Spleen (tissue), 11 donors: ENCODE data around the gene CISH. TPM values are rescaled to one million over a fixed set of nuclear protein-coding genes. Genes with fewer than 3 reads are reported as not detected.

Experiments used
- DNase-seq: peaks from one replicate; pipeline ENCODE4 v3.0.0-alpha.2; 2020
- H3K27ac ChIP-seq, 8 donors: fragments of 200-600 bp; sonication (generic) in 7 of 8; 1 replicate in 4 of 8; 2 replicates in 4 of 8; pipeline versions ENCODE4 v1.5.0 to v1.8.0; 2016 to 2021; ENCODE audit warnings: inconsistent platforms in 4 of 8, mild to moderate bottlenecking in 4 of 8, moderate library complexity in 1 of 8
- H3K27me3 ChIP-seq, 7 donors: fragments of 200-600 bp; sonication (generic) in 6 of 7; replicated peaks in 1 of 7; 1 replicate in 4 of 7; 2 replicates in 3 of 7; pipeline versions ENCODE4 v1.5.0 to v1.8.0; 2016 to 2021; ENCODE audit warnings: inconsistent platforms in 3 of 7, mild to moderate bottlenecking in 1 of 7
- H3K36me3 ChIP-seq, 6 donors: fragments of 200-600 bp; sonication (generic) in 5 of 6; 1 replicate in 4 of 6; 2 replicates in 2 of 6; pipeline versions ENCODE4 v1.5.0 to v1.8.0; 2016 to 2021; ENCODE audit warnings: inconsistent platforms in 2 of 6
- H3K4me1 ChIP-seq, 6 donors: fragments of 200-600 bp; sonication (generic) in 5 of 6; 1 replicate in 3 of 6; 2 replicates in 3 of 6; pipeline versions ENCODE4 v1.5.0 to v1.8.0; 2016 to 2021; ENCODE audit warnings: inconsistent platforms in 3 of 6
- H3K4me3 ChIP-seq, 8 donors: fragments of 200-600 bp; sonication (generic) in 7 of 8; 1 replicate in 4 of 8; 2 replicates in 4 of 8; pipeline versions ENCODE4 v1.5.0 to v1.8.0; 2016 to 2021; ENCODE audit warnings: inconsistent platforms in 4 of 8, mild to moderate bottlenecking in 4 of 8, moderate library complexity in 2 of 8
- H3K9me3 ChIP-seq, 8 donors: fragments of 200-600 bp; sonication (generic) in 7 of 8; 1 replicate in 4 of 8; 2 replicates in 4 of 8; pipeline versions ENCODE4 v1.5.0 to v1.8.0; 2016 to 2021; ENCODE audit warnings: inconsistent platforms in 4 of 8
- POLR2A ChIP-seq, 3 donors: fragments of 450-650 bp; IDR thresholded peaks; one replicate each; pipeline ENCODE4 v1.5.1; 2017; ENCODE audit warnings: antibody characterized with exemption in 3 of 3, mild to moderate bottlenecking in 1 of 3
- POLR2AphosphoS5 ChIP-seq, 3 donors: sonication (generic); formaldehyde crosslinking; IDR thresholded peaks; one replicate each; pipeline ENCODE4 v1.5.1; 2017; ENCODE audit warnings: antibody characterized with exemption in 3 of 3
- WGBS, 5 donors: extraction: QIAGEN DNeasy Blood & Tissue Kit in 3 of 5; methylation state at CpG; one replicate each; pipeline versions ENCODE4 v1.1.5 to v1.1.7; 2013 to 2018; 5-methylcytosine and 5-hydroxymethylcytosine counted together
- intact Hi-C: fragments of 100-400 bp; cut with DNase I; formaldehyde crosslinking; loops from one replicate; pipeline ENCODE4 v1.15.0; 2023; ENCODE audit warnings: low total_unique reads
- polyA plus RNA-seq, 3 donors: library from polyadenylated mRNA; stranded (reverse); fragments of 200-250 nt; gene quantifications; one replicate each; pipeline ENCODE4 v1.2.1, GENCODE V29; 2013
- total RNA-seq, 7 donors: library from RNA; depleted of rRNA in 3 of 7; stranded (reverse); fragments of >200 nt in 3 of 7; fragmentation: NEBNext Ultra II Directional in 4 of 7; extraction: Animal tissue kit (Norgen Biotek cat#: 25700) in 4 of 7; gene quantifications; one replicate each; pipeline versions ENCODE4 v1.1.0 to v1.2.1, GENCODE V29; 2016 to 2021
- TF ChIP-seq, protein P1 (sequence below), 11 experiments: fragments of 200-600 bp in 7 of 11; fragments of 450-650 bp in 4 of 11; sonication (generic) in 4 of 11; IDR thresholded peaks in 8 of 11; conservative IDR thresholded peaks in 3 of 11; 1 replicate in 7 of 11; 2 replicates in 4 of 11; pipeline versions ENCODE4 v1.4.0 to v1.8.0; 2016 to 2021; ENCODE audit warnings: antibody characterized with exemption in 11 of 11, inconsistent platforms in 4 of 11, mild to moderate bottlenecking in 1 of 11
- donor health status: healthy with polysubstance abuse.
- donor health status: DM: no; HTN: no; CAD: no; lungs with moderate emphysema.
- donor health status: DM: no; HTN: no; CAD: no.
- donor health status: Bipolar disorder and iron deficiency.
- donor health status: healthy.
- donor health status: DM: no; HTN: no; CAD: no.
- donor health status: DM: yes; HTN: yes; CAD: no.

Gene CISH
- total and polyA plus RNA-seq, 10 donors, result 2.9 to 23.6 (median 11.0) TPM

GRCh38 chr3:50591196-50591741 is 20.3 kb downstream of the CISH start:
- H3K4me3 ChIP-seq, result peak overlapping the region in 1 of 8 donors; percentile 58
- H3K27me3 ChIP-seq, result no peaks in the 10 kb centered on the region
- peaks cover 5 to 58% (median 42%) of the 10 kb centered on the region in 6 donors for H3K4me1 ChIP-seq
- no peaks in the 10 kb centered on the region for H3K36me3 ChIP-seq
- DNase-seq, result peak; percentile 80
- H3K9me3 ChIP-seq, result no peaks in the 10 kb centered on the region
- intact Hi-C loops, result no loop called here
- 38 to 68% (median 58%) methylated on average over 6 to 9 of the region's 9 CpGs for WGBS, 5 donors
- H3K27ac ChIP-seq, result peak overlapping the region; percentile 73 to 98 (median 96)
- TF ChIP-seq POLR2A (IDR thresholded peaks at IDR 0.05), result no peak
- TF ChIP-seq, protein P1, sequence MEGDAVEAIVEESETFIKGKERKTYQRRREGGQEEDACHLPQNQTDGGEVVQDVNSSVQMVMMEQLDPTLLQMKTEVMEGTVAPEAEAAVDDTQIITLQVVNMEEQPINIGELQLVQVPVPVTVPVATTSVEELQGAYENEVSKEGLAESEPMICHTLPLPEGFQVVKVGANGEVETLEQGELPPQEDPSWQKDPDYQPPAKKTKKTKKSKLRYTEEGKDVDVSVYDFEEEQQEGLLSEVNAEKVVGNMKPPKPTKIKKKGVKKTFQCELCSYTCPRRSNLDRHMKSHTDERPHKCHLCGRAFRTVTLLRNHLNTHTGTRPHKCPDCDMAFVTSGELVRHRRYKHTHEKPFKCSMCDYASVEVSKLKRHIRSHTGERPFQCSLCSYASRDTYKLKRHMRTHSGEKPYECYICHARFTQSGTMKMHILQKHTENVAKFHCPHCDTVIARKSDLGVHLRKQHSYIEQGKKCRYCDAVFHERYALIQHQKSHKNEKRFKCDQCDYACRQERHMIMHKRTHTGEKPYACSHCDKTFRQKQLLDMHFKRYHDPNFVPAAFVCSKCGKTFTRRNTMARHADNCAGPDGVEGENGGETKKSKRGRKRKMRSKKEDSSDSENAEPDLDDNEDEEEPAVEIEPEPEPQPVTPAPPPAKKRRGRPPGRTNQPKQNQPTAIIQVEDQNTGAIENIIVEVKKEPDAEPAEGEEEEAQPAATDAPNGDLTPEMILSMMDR (IDR thresholded peaks at IDR 0.05 in 8 of 11, conservative IDR thresholded peaks at IDR 0.05 in 3 of 11), result peak in 2 of 11 experiments; percentile 3 to 18

DNA sequence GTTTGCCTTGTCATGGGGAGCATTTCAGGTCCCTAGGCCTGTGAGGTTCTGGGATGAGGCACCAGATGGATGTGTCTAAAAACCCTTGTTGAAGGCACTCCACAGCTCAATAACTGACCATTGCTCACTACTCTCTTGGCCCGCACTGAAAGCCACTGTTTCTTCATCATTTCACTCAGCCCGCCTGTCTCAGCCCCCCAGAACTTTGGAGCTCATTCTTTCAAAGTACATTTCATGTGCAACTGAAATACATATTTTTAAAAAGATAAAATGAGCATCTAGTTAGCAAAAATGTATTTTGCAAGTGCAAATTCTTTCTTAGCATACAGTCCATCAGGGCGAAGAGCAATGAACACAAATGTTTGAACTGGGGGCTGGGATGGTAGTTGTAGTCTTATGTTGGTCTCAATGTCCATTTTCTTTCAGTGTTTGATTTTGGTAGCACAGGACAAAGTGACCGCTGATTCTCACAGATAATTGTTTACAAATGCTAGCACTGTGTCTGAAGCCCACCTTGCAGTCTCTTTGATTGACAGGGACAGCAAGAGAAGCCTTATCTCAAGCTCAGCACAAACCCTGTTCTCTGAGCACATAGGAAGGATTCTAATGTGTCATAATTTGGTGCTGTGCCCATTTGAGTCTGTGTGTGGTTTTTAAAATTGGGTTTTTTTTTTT is 22.7 kb downstream of the CISH start:
- TF ChIP-seq POLR2AphosphoS5 (IDR thresholded peaks at IDR 0.05), result no peak
- WGBS, 5 donors, result 77 to 92% (median 85%) methylated on average over 4 of the region's 4 CpGs
- H3K4me1 ChIP-seq, result peaks cover 5 to 62% (median 42%) of the 10 kb centered on the region in 6 donors
- H3K9me3 ChIP-seq, result no peaks in the 10 kb centered on the region
- no peaks in the 10 kb centered on the region for H3K27me3 ChIP-seq
- intact Hi-C loops, result no loop called here
- H3K27ac ChIP-seq, result peak overlapping the region in 5 of 8 donors; percentile 3 to 62 (median 22)
- H3K4me3 ChIP-seq, result no peak overlapping the region
- no peak for DNase-seq
- H3K36me3 ChIP-seq, result peaks cover 0 to 10% (median 0%) of the 10 kb centered on the region in 6 donors

DNA sequence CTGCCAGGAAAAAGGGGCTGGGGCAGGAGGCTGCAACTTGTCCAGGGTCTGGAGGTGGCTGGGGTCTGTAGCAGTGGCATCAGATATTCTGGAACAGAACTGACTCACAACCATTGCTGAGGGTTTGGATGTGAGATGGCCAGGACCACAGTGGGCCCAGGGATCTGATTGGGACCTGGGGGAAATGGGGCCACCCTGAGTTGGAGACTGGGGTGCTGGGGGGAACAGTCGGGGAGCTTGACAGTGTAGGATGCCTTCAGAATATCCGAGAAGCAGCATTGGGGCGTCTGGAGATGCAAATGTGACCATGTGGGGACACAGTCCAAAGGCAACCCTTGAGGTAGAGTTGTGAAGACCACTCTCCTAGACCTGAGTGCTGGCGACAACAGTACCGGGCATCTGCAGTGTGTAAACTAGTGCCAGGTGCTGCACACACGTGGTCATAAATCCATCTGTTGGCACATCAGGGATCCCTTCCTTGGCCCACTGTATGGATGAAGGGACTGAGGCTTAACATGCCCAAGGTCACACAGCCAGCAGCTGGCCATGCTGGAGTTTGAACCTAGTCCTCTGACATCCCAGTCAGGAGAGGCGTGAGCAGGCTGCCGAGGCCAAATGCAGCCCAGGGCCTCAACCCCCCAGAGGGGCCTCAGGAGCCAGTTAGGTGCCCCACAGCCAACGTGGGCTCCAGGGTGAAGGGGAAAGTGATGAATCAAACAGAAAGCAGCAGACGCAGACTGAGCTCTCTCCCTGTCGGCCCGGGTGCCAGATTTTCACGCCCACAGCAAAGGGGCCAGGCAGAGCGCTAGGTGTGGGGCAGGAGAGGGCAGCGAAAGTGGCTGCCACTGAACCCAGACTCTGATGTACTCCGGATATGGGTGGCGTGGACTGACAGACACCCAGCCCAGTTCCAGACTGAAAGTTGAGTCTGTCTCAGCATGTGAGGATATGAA is 23.5 kb downstream of the CISH start:
- no peaks in the 10 kb centered on the region for H3K27me3 ChIP-seq
- H3K4me3 ChIP-seq, result no peak overlapping the region
- peaks cover 0 to 13% (median 0%) of the 10 kb centered on the region in 6 donors for H3K36me3 ChIP-seq
- intact Hi-C loops, result no loop called here
- no peak for DNase-seq
- WGBS, 5 donors, result 45 to 60% (median 52%) methylated on average over 15 to 17 of the region's 17 CpGs
- peak overlapping the region in 5 of 8 donors; percentile 3 to 62 (median 22) for H3K27ac ChIP-seq
- no peaks in the 10 kb centered on the region for H3K9me3 ChIP-seq
- peaks cover 5 to 63% (median 42%) of the 10 kb centered on the region in 6 donors for H3K4me1 ChIP-seq
- TF ChIP-seq POLR2AphosphoS5 (IDR thresholded peaks at IDR 0.05) (peak in 2 of 3 donors; percentile 28 to 57), POLR2A (IDR thresholded peaks at IDR 0.05) (no peak)

DNA sequence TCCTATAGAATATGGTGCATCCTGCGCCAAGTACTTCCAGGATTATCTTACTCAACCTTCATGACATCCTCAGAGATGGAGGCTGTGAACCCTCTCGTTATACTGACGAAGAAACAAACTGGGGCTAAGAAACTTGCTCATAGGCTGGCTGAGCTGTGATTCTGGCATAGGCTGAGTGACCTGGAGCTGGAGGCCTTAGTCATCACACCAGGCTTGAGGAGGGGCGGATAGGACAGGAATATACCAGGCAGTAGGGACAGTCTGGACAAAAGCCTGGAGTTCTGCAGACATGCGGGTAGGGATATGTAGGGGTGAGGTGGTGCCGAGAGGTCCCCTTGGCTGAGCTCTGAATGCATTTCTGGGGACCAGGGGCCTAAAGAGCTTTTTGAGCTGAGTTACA is 24.2 kb downstream of the CISH start:
- no peak overlapping the region for H3K27ac ChIP-seq
- intact Hi-C loops, result no loop called here
- WGBS, 5 donors, result 93 to 98% (median 94%) methylated on average over 6 of the region's 6 CpGs

More for the DNA sequence above, 24.2 kb downstream of the CISH start:
- DNase-seq, result no peak
- Histone ChIP-seq H3K4me3 (no peak overlapping the region), H3K9me3 (no peaks in the 10 kb centered on the region), H3K27me3 (no peaks in the 10 kb centered on the region), H3K4me1 (peaks cover 5 to 56% (median 37%) of the 10 kb centered on the region in 6 donors), H3K36me3 (peaks cover 0 to 19% (median 2%) of the 10 kb centered on the region in 6 donors)
- TF ChIP-seq, protein P1 (IDR thresholded peaks at IDR 0.05 in 8 of 11, conservative IDR thresholded peaks at IDR 0.05 in 3 of 11), result no peak
- no peak for TF ChIP-seq POLR2AphosphoS5 (IDR thresholded peaks at IDR 0.05)
- TF ChIP-seq POLR2A (IDR thresholded peaks at IDR 0.05), result no peak
